A549 (cell line): ENCODE measurements around the gene DTWD2. TPM values are rescaled to one million over a fixed set of nuclear protein-coding genes. Genes with fewer than 3 reads are reported as not detected.
"Not testable (repeated sequence)": the region's sequence is repeated elsewhere in the genome, so short reads cannot be mapped to it uniquely, and the experiment has no call there.

Experiments used
- ATAC-seq, 2 experiments: fragments of 200-7000 bp in 1 of 2; fragments of >200 bp in 1 of 2; cut with Nextera tagmentation in 1 of 2; cut with Tn5 transposase in 1 of 2; 3 replicates each; pipeline versions ENCODE4 v1.8.0 to v1.9.1; 2018 to 2020; ENCODE audit warnings: mild to moderate bottlenecking in 1 of 2, moderate library complexity in 1 of 2
- CTCF ChIA-PET: fragments of 300-600 bp; sonication (Branson Sonifier 250); formaldehyde crosslinking; extraction: SDS; loops from one replicate; lab custom pipeline; 2021; ENCODE audit warnings: antibody characterized with exemption, inconsistent platforms; lab: Yijun Ruan, JAX
- POLR2A ChIA-PET: fragments of 350-600 bp; formaldehyde crosslinking; extraction: SDS; loops from one replicate; lab custom pipeline; 2021; ENCODE audit warnings: antibody characterized with exemption, inconsistent platforms; lab: Yijun Ruan, JAX
- DNase-seq, 2 experiments: peaks; one replicate each; pipeline versions ENCODE4 v3.0.0 to v3.0.0-alpha.2; 2011 to 2016; ENCODE audit warnings: low read depth in 1 of 2, low spot score in 1 of 2
- FAIRE-seq: peaks from 2 replicates; lab custom pipeline; 2011; peaks lifted over from hg19 to GRCh38; lab: Jason Lieb, UNC
- H3K27ac ChIP-seq, 2 experiments: fragments of >200 bp; sonication (Bioruptor Twin); formaldehyde crosslinking; 3 replicates each; pipeline ENCODE4 v1.5.1; 2016 to 2017
- H3K4me1 ChIP-seq: fragments of >200 bp; sonication (Bioruptor Twin); formaldehyde crosslinking; 3 replicates; pipeline ENCODE4 v1.6.1; 2016
- H3K4me2 ChIP-seq: fragments of >200 bp; sonication (Bioruptor Twin); formaldehyde crosslinking; 3 replicates; pipeline ENCODE4 v1.6.1; 2016
- H3K4me3 ChIP-seq: fragments of >200 bp; sonication (Bioruptor Twin); formaldehyde crosslinking; 3 replicates; pipeline ENCODE4 v1.5.1; 2016
- H3K9me3 ChIP-seq: fragments of >200 bp; sonication (Bioruptor Twin); formaldehyde crosslinking; 3 replicates; pipeline ENCODE4 v1.6.1; 2016
- CBX2 ChIP-seq: fragments of 200-600 bp; sonication (generic); IDR thresholded peaks from 2 replicates; pipeline ENCODE4 v1.6.1; 2016; ENCODE audit warnings: low read depth, mild to moderate bottlenecking, borderline replicate concordance
- CEBPB ChIP-seq, 2 experiments: fragments of >200 bp in 1 of 2; sonication (Bioruptor Twin) in 1 of 2; formaldehyde crosslinking in 1 of 2; IDR thresholded peaks; 2 replicates each; pipeline ENCODE4 v1.6.1; 2012 to 2016
- CHD4 ChIP-seq: fragments of 200-600 bp; sonication (generic); IDR thresholded peaks from 2 replicates; pipeline ENCODE4 v1.6.1; 2016; ENCODE audit warnings: antibody characterized with exemption, mild to moderate bottlenecking, borderline replicate concordance
- EHMT2 ChIP-seq: fragments of 200-600 bp; sonication (generic); IDR thresholded peaks from 2 replicates; pipeline ENCODE4 v1.6.1; 2016; ENCODE audit warnings: antibody characterized with exemption, low read depth, mild to moderate bottlenecking, moderate library complexity
- FOSL2 ChIP-seq, 2 experiments: fragments of 450-650 bp in 1 of 2; fragments of >200 bp in 1 of 2; sonication (Bioruptor Twin) in 1 of 2; formaldehyde crosslinking; IDR thresholded peaks; 2 replicates each; pipeline versions ENCODE4 v1.5.0 to v1.6.1; 2016 to 2020; ENCODE audit warnings: mild to moderate bottlenecking in 1 of 2, moderate library complexity in 1 of 2
- FOXS1 ChIP-seq: fragments of 250-450 bp; sonication (Bioruptor Pico); IDR thresholded peaks from 2 replicates; pipeline ENCODE4 v1.5.0; 2020; ENCODE audit warnings: mild to moderate bottlenecking, moderate library complexity
- GATA3 ChIP-seq: IDR thresholded peaks from 2 replicates; pipeline ENCODE4 v1.6.1; 2012; ENCODE audit warnings: borderline replicate concordance
- HEYL ChIP-seq: fragments of 250-450 bp; sonication (Bioruptor Pico); IDR thresholded peaks from 2 replicates; pipeline ENCODE4 v1.8.0; 2021; ENCODE audit warnings: mild to moderate bottlenecking, moderate library complexity
- HOXA7 ChIP-seq: fragments of 250-450 bp; sonication (Bioruptor Pico); IDR thresholded peaks from 2 replicates; pipeline ENCODE4 v1.5.0; 2020; ENCODE audit warnings: mild to moderate bottlenecking, moderate library complexity
- JUN ChIP-seq, 2 experiments: fragments of >200 bp; sonication (Bioruptor Twin); formaldehyde crosslinking; IDR thresholded peaks; 2 replicates in 1 of 2; 3 replicates in 1 of 2; pipeline ENCODE4 v1.6.1; 2016 to 2017
- KDM1A ChIP-seq: fragments of 200-600 bp; sonication (generic); IDR thresholded peaks from 2 replicates; pipeline ENCODE4 v1.6.1; 2016; ENCODE audit warnings: low read depth, mild to moderate bottlenecking
- MYC ChIP-seq: IDR thresholded peaks from 2 replicates; pipeline ENCODE4 v1.6.1; 2012; ENCODE audit warnings: mild to moderate bottlenecking, inconsistent platforms, low read length, improper control_type of control experiment, borderline replicate concordance
- NPAS2 ChIP-seq: fragments of 250-450 bp; sonication (Bioruptor Pico); IDR thresholded peaks from 2 replicates; pipeline ENCODE4 v1.8.0; 2022; ENCODE audit warnings: mild to moderate bottlenecking, moderate library complexity, borderline replicate concordance
- NR3C1 ChIP-seq: fragments of >200 bp; sonication (Bioruptor Twin); formaldehyde crosslinking; IDR thresholded peaks from 3 replicates; pipeline ENCODE4 v1.6.1; 2017
- RAD21 ChIP-seq, 2 experiments: fragments of >200 bp in 1 of 2; sonication (Bioruptor Twin) in 1 of 2; formaldehyde crosslinking in 1 of 2; IDR thresholded peaks in 1 of 2; conservative IDR thresholded peaks in 1 of 2; 2 replicates in 1 of 2; 3 replicates in 1 of 2; pipeline ENCODE4 v1.6.1; 2012 to 2018; ENCODE audit warnings: inconsistent platforms in 1 of 2
- RNF2 ChIP-seq: fragments of 200-600 bp; sonication (generic); IDR thresholded peaks from 2 replicates; pipeline ENCODE4 v1.6.1; 2016; ENCODE audit warnings: low read depth, mild to moderate bottlenecking, antibody characterized with exemption, moderate library complexity, borderline replicate concordance
- SMC3 ChIP-seq: fragments of >200 bp; sonication (Bioruptor Twin); formaldehyde crosslinking; IDR thresholded peaks from 3 replicates; pipeline ENCODE4 v1.6.1; 2018; ENCODE audit warnings: inconsistent platforms
- ZFP36 ChIP-seq: fragments of 450-650 bp; IDR thresholded peaks from 2 replicates; pipeline ENCODE4 v1.6.1; 2014; ENCODE audit warnings: borderline replicate concordance; ENCODE audit not compliant: partially characterized antibody
- ZNF302 ChIP-seq: fragments of 250-450 bp; sonication (Bioruptor Pico); IDR thresholded peaks from 2 replicates; pipeline ENCODE4 v1.9.0; 2021; ENCODE audit warnings: inconsistent platforms, mild to moderate bottlenecking, moderate library complexity
- WGBS: methylation state at CpG from one replicate; pipeline ENCODE4 v1.1.6; 2017; ENCODE audit errors: missing lambda C conversion rate; 5-methylcytosine and 5-hydroxymethylcytosine counted together
- polyA plus RNA-seq, 4 experiments: library from polyadenylated mRNA; depleted of rRNA in 3 of 4; stranded (reverse); fragments of >200 nt; fragmentation: RNase III in 1 of 4; extraction: RNeasy Plus Mini Kit Qiagen cat#74134 plus additional on column Dnase treatment in 1 of 4; gene quantifications; 2 replicates in 3 of 4; 3 replicates in 1 of 4; pipeline ENCODE4 v1.2.3, GENCODE V29; 2011 to 2017
- TF ChIP-seq, protein P1 (sequence below): fragments of >200 bp; sonication (Bioruptor Twin); formaldehyde crosslinking; IDR thresholded peaks from 3 replicates; pipeline ENCODE4 v1.6.1; 2016
- TF ChIP-seq, protein P2 (sequence below): IDR thresholded peaks from 2 replicates; pipeline ENCODE4 v1.6.1; 2012
- TF ChIP-seq, protein P3 (sequence below): fragments of 250-450 bp; sonication (Bioruptor Pico); IDR thresholded peaks from 2 replicates; pipeline ENCODE4 v1.5.0; 2020; ENCODE audit warnings: low read depth, mild to moderate bottlenecking, moderate library complexity
- TF ChIP-seq, protein P4 (sequence below): fragments of 150-350 bp; IDR thresholded peaks from 2 replicates; pipeline ENCODE4 v1.6.1; 2014; ENCODE audit warnings: low read depth, mild to moderate bottlenecking, low read length

Gene DTWD2
- polyA plus RNA-seq, 2 of the 4 experiments (the other 2 are of a cell fraction): 3.7 to 4.8 TPM

DNA sequence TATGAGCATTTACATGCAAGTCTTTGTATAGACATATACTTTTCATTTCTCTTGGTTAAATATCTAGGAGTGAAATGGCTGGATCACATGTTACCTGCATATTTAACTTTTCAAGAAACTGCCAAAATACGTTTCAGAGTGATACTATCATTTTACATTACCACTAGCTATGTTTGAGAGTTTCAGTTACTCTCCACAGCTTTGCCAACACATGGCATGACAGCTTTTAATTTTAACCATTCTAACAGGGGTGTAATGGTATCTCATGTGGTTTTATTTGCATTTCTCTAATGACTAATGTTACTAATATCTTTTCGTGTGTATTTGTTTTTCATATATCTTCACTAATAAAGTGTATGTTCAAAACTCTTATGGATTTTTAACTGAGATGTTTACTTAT, 99.8 kb downstream of the DTWD2 start:
- Histone ChIP-seq H3K4me1 (no peaks in the 10 kb centered on the region), H3K4me2 (no peak overlapping the region), H3K9me3 (no peaks in the 10 kb centered on the region), H3K4me3 (no peak overlapping the region), H3K27ac (no peak overlapping the region)
- ATAC-seq (no peak), FAIRE-seq (no peak), DNase-seq (no peak)
- WGBS: 42% methylated on average over 2 of the region's 2 CpGs
- TF ChIP-seq, protein P1, sequence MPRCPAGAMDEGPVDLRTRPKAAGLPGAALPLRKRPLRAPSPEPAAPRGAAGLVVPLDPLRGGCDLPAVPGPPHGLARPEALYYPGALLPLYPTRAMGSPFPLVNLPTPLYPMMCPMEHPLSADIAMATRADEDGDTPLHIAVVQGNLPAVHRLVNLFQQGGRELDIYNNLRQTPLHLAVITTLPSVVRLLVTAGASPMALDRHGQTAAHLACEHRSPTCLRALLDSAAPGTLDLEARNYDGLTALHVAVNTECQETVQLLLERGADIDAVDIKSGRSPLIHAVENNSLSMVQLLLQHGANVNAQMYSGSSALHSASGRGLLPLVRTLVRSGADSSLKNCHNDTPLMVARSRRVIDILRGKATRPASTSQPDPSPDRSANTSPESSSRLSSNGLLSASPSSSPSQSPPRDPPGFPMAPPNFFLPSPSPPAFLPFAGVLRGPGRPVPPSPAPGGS: no peak
- CTCF ChIA-PET: no interaction called here
- POLR2A ChIA-PET: no interaction called here

DNA sequence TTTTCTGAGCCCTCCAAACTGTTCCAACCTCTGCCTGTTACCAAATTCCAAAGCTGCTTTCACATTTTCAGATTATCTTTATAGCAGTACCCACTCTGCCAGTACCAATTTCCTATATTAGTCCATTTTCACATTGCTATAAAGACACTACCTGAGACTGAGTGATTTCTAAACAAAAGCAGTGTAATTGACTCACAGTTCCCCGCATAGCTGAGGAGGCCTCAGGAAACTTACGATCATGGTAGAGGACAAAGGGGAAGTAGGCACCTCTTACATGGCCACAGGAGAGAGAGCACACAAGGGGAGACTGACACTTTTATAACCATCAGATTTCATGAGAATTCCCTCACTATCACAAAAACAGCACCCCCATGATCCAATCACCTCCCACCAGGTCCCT, 105.0 kb downstream of the DTWD2 start:
- FAIRE-seq: no peak
- no peak for DNase-seq
- no peak for ATAC-seq
- ChIA-PET CTCF (interaction anchor here (1.2 kb wide), 1 partner anchor 8 kb away, joined by 4 read pairs; no protein-coding TSS in a partner anchor), POLR2A (no interaction called here)
- Histone ChIP-seq H3K27ac (no peak overlapping the region), H3K4me2 (no peak overlapping the region), H3K4me3 (no peak overlapping the region), H3K4me1 (no peaks in the 10 kb centered on the region), H3K9me3 (peaks cover 2% of the 10 kb centered on the region; the same call in 1 of the 3 replicates)
- TF ChIP-seq FOXS1 (CRISPR knock-in tag): no peak
- no peak for TF ChIP-seq HOXA7 (CRISPR knock-in tag)
- TF ChIP-seq NR3C1: no peak
- TF ChIP-seq NPAS2 (CRISPR knock-in tag): no peak
- TF ChIP-seq GATA3: no peak
- WGBS: 94% methylated on average over 2 of the region's 2 CpGs

DNA sequence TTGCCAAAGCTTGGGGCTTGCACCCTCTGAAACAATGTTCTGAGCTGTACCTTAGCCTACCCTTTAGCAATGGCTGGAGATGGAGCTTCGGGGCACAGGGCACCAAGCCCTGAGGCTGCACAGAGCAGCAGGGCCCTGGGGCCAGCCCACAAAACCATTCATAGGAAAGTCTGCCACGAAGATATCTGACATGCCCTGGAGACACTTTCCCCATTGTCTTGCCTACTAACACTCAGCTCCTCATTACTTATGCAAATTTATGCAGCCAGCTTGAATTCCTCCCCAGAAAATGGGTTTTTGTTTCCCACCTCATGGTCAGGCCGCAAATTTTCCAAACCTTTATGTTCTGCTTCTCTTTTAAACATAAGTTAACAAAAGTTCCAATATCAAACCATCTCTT, 105.7 kb downstream of the DTWD2 start:
- TF ChIP-seq CEBPB (IDR thresholded peaks at IDR 0.05) (no peak), JUN (IDR thresholded peaks at IDR 0.05) (no peak), SMC3 (no peak), RNF2 (no peak), CBX2 (no peak), ZNF302 (CRISPR knock-in tag) (no peak), HOXA7 (CRISPR knock-in tag) (no peak), EHMT2 (no peak), RAD21 (conservative IDR thresholded peaks at IDR 0.05 in 1 of 2, IDR thresholded peaks at IDR 0.05 in 1 of 2) (no peak), HEYL (no peak), KDM1A (no peak), ZFP36 (no peak), FOSL2 (IDR thresholded peaks at IDR 0.05) (no peak), FOSL2 (CRISPR knock-in tag; IDR thresholded peaks at IDR 0.05) (no peak), CHD4 (no peak), MYC (no peak)
- TF ChIP-seq, protein P2, sequence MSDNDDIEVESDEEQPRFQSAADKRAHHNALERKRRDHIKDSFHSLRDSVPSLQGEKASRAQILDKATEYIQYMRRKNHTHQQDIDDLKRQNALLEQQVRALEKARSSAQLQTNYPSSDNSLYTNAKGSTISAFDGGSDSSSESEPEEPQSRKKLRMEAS: no peak
- TF ChIP-seq, protein P3, sequence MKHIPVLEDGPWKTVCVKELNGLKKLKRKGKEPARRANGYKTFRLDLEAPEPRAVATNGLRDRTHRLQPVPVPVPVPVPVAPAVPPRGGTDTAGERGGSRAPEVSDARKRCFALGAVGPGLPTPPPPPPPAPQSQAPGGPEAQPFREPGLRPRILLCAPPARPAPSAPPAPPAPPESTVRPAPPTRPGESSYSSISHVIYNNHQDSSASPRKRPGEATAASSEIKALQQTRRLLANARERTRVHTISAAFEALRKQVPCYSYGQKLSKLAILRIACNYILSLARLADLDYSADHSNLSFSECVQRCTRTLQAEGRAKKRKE: no peak
- TF ChIP-seq, protein P4, sequence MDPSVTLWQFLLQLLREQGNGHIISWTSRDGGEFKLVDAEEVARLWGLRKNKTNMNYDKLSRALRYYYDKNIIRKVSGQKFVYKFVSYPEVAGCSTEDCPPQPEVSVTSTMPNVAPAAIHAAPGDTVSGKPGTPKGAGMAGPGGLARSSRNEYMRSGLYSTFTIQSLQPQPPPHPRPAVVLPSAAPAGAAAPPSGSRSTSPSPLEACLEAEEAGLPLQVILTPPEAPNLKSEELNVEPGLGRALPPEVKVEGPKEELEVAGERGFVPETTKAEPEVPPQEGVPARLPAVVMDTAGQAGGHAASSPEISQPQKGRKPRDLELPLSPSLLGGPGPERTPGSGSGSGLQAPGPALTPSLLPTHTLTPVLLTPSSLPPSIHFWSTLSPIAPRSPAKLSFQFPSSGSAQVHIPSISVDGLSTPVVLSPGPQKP: no peak
- Histone ChIP-seq H3K27ac (no peak overlapping the region), H3K4me2 (no peak overlapping the region), H3K4me3 (no peak overlapping the region), H3K4me1 (no peaks in the 10 kb centered on the region), H3K9me3 (peaks cover 6% of the 10 kb centered on the region; the same call in 1 of the 3 replicates)
- DNase-seq: no peak
- FAIRE-seq: no peak
- WGBS: 34% methylated on average over 3 of the region's 3 CpGs
- ChIA-PET POLR2A (no interaction called here), CTCF (interaction anchor here (1.3 kb wide), 1 partner anchor 13 kb away, joined by 3 read pairs; no protein-coding TSS in a partner anchor)
- no peak for ATAC-seq

DNA sequence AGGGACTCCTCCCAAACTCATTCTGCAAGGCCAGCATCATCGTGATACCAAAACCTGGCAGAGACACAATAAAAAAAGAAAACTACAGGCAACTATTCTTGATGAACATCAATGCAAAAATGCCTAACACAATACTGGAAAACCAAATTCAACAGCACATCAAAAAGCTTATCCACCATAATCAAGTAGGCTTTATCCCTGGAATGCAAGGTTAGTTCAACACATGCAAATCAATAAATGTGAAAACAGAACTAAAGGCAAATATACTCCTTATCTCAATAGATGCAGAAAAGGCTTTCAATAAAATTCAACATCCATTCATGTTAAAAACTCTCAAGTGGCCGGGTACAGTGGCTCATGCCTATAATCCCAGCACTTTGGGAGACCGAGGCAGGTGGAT, 111.5 kb downstream of the DTWD2 start:
- 31% methylated on average over 3 of the region's 3 CpGs for WGBS
- DNase-seq, POLR2A ChIA-PET, H3K4me3 ChIP-seq, H3K4me2 ChIP-seq, FAIRE-seq, H3K4me1 ChIP-seq, H3K27ac ChIP-seq, ATAC-seq, H3K9me3 ChIP-seq: not testable (repeated sequence)
- CTCF ChIA-PET: interaction anchor here (1.0 kb wide), 1 partner anchor 110 kb away, joined by 3 read pairs; no protein-coding TSS in a partner anchor
